Measurements from ENCODE around the gene AFG1L.
"Not testable (repeated sequence)": the region's sequence is repeated elsewhere in the genome, so short reads cannot be mapped to it uniquely, and the experiment has no call there.

Gene AFG1L

DNA sequence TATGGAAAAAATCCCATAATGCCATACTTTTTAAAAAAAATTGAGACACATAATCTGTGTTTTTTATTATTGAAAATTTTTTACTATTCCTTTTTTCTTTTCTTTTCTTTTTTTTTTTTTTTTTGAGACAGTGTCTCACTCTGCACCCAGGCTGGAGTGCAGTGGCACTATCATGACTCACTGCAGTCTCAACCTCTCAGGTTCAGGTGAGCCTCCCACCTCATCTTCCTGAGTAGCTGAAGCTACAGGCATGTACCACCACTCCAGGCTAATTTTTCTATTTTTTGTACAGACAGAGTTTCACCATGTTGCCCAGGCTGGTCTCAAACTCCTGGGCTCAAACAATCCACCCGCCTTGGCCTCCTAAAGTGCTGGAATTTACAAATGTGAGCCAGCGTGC lies 100.4 kb downstream of the AFG1L start:
- Mint-ChIP-seq H3K4me1 (ENCODE audit: low read depth) (no peaks in the 10 kb centered on the region), H3K4me3 (no peak overlapping the region), H3K36me3 (peaks cover 9% of the 10 kb centered on the region), H3K27me3 (no peaks in the 10 kb centered on the region), H3K27ac (no peak overlapping the region), H3K9me3 (ENCODE audit: low read depth) (no peaks in the 10 kb centered on the region)

DNA sequence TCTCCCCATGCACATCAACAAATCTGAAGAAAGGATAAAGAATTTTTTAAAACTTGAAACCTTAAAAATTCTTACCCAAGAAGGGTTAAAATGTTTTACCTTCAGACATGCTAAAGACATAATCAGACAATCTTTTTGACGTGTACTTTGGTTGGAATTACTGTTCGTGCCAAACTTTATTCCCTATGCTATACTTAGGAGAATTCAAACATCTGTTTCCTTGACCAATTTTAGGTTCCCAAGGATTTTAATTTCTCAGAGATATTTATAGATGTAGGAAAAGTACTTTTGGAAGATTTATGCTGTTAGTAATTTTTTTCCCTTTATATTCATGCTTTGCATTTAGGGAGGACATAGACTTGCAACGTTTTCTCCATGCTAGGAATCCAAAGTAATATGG lies 108.4 kb downstream of the AFG1L start:
- Mint-ChIP-seq H3K27me3 (no peaks in the 10 kb centered on the region), H3K4me1 (ENCODE audit: low read depth) (no peaks in the 10 kb centered on the region), H3K9me3 (ENCODE audit: low read depth) (no peaks in the 10 kb centered on the region), H3K36me3 (peaks cover 26% of the 10 kb centered on the region), H3K4me3 (no peak overlapping the region), H3K27ac (no peak overlapping the region)

DNA sequence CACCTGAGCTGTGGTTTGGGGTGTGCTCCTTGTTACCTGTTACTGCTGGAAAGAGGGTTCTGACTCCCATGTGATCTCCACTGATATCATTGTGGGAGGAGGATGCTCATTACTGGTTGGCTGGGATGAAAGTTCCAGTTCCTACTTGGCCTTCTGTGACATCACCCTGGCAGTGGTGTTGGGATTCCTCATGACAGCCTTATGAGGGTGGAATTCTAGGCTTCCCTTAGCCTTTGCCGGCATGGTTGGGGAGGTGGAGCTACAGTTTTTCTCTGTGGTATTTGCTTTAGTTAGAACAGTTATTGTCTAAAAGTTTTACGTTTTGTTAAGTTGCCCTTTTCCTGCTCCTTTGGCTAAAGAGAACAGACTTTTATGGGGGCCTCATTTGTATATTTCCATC lies 112.1 kb downstream of the AFG1L start:
- Mint-ChIP-seq H3K9me3 (ENCODE audit: low read depth) (peaks cover 2% of the 10 kb centered on the region), H3K4me3 (no peak overlapping the region), H3K27ac (no peak overlapping the region), H3K36me3 (peaks cover 30% of the 10 kb centered on the region), H3K4me1 (ENCODE audit: low read depth) (no peaks in the 10 kb centered on the region), H3K27me3 (no peaks in the 10 kb centered on the region)

DNA sequence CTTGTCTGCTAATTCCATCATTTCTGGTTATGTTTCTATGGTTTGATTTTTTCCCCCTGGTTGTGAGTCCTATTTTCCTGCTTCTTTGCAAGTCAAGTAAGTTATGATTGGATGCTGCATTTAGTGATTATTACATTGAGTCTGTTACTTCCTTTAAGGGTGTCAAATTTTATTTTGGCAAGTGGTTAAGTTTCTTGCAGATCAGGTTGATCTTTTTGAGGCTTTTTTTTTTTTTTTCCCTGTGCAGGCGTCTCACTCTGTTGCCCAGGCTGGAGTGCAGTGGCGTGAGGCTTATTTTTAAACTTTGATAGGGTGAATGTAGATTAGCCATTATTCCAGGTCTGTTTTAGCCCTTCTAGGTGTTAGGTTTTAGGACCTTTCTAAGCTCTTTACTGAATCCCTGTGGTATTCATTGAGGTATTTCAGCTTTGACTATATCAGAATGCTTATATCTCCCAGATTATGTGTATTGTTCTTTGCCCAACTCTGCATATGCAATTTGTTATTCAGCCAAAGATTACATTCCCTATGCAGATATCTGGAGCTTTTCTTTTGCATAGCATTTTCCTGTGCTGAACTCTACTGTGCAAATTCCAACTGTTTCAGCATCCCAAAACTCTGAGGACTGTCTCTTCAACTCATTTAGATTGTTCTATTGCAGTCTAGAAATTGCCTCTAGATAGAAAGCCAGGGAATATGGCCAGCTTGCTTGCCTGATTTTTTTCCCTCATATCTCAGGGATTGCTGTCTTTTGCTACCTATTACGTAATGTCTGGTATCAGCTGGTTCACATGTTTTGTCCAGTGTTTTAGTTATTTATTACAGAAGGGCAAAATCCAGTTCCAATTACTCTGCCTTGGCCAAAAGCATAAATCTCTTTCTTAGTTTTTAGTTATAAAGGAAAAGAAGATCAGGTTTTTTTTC lies 113.3 kb downstream of the AFG1L start:
- Mint-ChIP-seq H3K36me3 (peaks cover 33% of the 10 kb centered on the region), H3K4me1 (ENCODE audit: low read depth) (no peaks in the 10 kb centered on the region), H3K27ac (no peak overlapping the region), H3K9me3 (ENCODE audit: low read depth) (peaks cover 4% of the 10 kb centered on the region), H3K4me3 (no peak overlapping the region), H3K27me3 (no peaks in the 10 kb centered on the region)

DNA sequence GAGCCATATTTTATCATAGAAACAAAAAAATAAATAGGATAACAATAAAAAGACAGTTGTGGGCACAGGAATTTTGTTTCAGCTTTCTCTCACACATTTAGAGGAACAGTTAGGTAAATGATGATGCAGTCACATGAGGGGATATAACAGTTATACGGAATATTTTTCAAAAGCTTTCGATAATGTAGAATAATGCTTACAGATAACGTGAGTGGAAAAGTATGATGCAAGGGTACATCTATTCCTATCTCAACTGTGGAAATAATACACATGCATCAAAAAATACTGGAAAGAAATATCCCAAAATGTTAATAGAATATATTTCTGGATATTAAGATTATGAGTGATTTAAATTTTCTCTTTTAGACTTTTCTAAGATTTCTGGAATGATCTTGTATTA lies 114.0 kb downstream of the AFG1L start:
- Mint-ChIP-seq H3K27me3 (no peaks in the 10 kb centered on the region), H3K4me3 (no peak overlapping the region), H3K27ac (no peak overlapping the region), H3K36me3 (peaks cover 32% of the 10 kb centered on the region), H3K4me1 (ENCODE audit: low read depth) (no peaks in the 10 kb centered on the region), H3K9me3 (ENCODE audit: low read depth) (peaks cover 4% of the 10 kb centered on the region)

DNA sequence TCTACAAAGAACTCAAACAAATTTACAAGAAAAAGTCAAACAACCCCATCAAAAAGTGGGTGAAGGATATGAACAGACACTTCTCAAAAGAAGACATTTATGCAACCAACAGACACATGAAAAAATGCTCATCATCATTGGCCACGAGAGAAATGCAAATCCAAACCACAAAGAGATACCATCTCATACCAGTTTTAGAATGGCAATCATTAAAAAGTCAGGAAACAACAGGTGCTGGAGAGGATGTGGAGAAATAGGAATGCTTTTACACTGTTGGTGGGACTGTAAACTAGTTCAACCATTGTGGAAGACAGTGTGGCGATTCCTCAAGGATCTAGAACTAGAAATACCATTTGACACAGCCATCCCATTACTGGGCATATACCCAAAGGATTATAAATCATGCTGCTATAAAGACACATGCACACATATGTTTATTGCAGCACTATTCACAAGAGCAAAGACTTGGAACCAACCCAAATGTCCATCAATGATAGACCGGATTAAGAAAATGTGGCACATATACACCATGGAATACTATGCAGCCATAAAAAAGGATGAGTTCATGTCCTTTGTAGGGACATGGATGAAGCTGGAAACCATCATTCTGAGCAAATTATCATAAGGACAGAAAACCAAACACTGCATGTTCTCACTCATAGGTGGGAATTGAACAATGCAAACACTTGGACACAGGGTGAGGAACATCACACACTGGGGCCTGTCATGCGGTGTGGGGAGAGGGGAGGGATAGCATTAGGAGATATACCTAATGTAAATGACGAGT lies 121.4 kb downstream of the AFG1L start:
- H3K36me3 Mint-ChIP-seq; H3K4me1 Mint-ChIP-seq (ENCODE audit: low read depth); H3K27me3 Mint-ChIP-seq; H3K4me3 Mint-ChIP-seq; H3K9me3 Mint-ChIP-seq (ENCODE audit: low read depth); H3K27ac Mint-ChIP-seq: not testable (repeated sequence)

DNA sequence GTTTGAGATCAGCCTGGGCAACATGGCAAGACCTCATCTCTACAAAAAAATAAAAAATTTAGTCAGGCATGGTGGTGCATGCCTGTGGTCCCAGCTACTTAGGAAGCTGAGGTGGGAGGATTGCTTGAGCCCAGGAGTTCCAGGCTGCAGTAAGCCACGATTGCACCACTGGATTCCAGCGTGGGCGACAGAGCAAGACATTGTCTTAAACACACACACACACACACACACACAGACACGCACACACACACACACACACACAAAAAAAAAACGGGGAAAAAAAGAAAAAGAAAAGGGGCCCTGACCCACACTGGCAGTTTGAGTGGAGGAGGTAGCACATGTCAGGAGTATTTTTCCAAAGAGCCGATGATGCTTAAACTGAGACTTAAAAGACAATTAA lies 122.2 kb downstream of the AFG1L start:
- no peak overlapping the region for H3K4me3 Mint-ChIP-seq
- H3K9me3 Mint-ChIP-seq (ENCODE audit: low read depth) = peaks cover 2% of the 10 kb centered on the region
- H3K4me1 Mint-ChIP-seq (ENCODE audit: low read depth) = no peaks in the 10 kb centered on the region
- H3K36me3 Mint-ChIP-seq = peaks cover 4% of the 10 kb centered on the region
- no peak overlapping the region for H3K27ac Mint-ChIP-seq
- no peaks in the 10 kb centered on the region for H3K27me3 Mint-ChIP-seq

DNA sequence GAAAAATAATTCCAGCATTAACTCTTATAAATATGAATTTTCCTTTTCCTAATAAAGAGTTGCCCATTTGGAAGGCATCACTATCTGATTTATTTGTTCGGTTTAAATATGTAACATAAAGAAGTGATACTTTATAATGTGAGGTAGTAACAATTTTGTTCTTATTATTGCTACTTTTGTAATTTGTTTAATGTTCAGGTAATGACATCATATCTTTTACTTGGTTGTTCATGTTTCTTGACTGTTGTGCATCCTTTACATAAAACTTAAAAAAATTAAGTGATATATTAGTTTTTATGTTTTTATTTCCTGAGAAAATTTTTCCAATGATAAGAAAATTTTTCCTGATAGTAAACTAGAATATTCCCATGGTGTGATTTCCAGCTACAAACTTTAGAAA lies 124.6 kb downstream of the AFG1L start:
- Mint-ChIP-seq H3K36me3 (no peaks in the 10 kb centered on the region), H3K9me3 (ENCODE audit: low read depth) (no peaks in the 10 kb centered on the region), H3K27ac (no peak overlapping the region), H3K4me1 (ENCODE audit: low read depth) (no peaks in the 10 kb centered on the region), H3K27me3 (no peaks in the 10 kb centered on the region), H3K4me3 (no peak overlapping the region)

DNA sequence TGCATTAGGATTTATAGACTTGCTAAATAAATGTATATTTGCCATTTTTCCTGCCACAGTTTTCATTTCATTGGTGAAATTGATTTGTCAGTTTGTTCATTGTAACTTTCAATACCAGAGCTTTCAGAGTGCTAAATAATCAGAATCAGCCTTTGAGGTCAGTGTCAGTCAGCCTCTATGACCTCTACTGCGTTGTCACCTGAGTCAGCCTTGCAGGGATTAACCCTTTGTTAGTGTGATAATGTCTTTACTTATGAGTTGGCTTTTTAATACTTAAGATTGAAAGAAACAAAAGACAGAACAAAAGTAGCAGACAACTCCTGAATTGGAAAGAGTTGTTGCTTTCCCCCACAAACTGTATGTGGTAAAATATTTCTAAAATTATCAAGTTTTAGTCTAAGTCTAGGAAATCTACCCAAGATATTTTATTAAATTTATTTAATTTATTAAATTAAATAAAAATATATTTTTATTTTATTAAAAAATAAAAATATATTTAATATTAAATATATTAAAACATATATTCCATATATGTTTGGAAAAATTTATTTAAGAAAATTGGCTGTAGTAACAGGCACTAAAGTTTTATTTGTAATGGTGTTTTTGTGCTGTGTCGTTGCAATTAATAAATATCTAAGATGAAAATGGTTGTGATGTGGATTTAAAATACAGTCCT lies 125.2 kb downstream of the AFG1L start:
- H3K27ac Mint-ChIP-seq = no peak overlapping the region
- H3K4me1 Mint-ChIP-seq (ENCODE audit: low read depth) = no peaks in the 10 kb centered on the region
- H3K36me3 Mint-ChIP-seq = no peaks in the 10 kb centered on the region
- H3K27me3 Mint-ChIP-seq = no peaks in the 10 kb centered on the region
- H3K4me3 Mint-ChIP-seq = no peak overlapping the region
- H3K9me3 Mint-ChIP-seq (ENCODE audit: low read depth) = no peaks in the 10 kb centered on the region

DNA sequence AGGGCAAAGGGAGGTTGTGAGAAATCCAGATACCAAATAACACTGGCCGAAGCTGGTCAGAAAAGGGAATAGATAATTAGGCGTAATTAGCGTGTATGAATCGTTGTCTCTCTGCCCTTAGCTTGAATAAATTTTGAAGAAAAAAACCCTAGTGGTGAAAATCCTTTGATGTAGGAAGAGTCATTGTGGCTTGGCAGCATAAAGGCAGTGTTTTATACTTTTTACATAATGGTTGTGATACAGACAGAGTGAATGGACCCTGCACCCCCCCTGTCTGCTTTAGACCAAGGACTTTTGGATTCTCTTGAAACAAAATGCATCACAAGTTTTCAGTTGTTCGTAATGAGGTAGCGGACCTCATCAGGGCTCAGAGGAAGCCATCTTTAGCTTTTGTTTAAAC lies 126.5 kb downstream of the AFG1L start:
- Mint-ChIP-seq H3K4me1 (ENCODE audit: low read depth) (no peaks in the 10 kb centered on the region), H3K27ac (no peak overlapping the region), H3K9me3 (ENCODE audit: low read depth) (no peaks in the 10 kb centered on the region), H3K4me3 (no peak overlapping the region), H3K27me3 (no peaks in the 10 kb centered on the region), H3K36me3 (no peaks in the 10 kb centered on the region)

DNA sequence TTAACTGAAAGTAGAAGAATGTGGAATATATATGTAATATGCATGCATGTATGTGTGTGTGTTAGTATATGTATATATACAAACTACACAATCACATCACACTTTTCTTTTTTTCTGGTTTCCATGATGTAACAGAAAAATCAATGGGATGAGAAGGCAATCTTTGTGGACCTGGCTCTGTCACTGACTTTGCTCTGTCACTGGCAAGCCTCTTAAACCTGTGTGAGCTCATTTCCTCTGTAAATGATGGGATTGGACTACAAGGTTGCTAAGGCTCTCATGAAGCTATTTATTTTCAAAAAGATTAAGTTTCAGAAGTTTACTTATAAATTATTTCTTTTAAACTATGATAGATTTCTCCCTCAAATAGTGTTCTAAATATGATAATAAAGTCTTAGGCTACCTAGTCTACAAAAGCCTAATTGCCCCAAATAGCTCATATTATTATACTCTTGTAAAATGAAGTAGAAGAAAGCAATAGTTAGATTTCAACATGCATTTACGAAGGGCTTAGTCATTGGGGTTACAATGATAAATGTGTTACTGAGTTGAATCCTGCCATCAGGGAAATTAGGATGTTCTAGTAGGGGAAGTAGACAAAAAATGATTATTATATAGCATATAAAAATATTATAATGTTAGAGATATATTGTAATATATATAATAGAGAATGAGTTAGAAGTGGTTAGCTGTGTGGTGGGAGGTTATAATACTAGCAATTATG lies 129.3 kb downstream of the AFG1L start:
- no peaks in the 10 kb centered on the region for H3K9me3 Mint-ChIP-seq (ENCODE audit: low read depth)
- H3K4me3 Mint-ChIP-seq = no peak overlapping the region
- H3K4me1 Mint-ChIP-seq (ENCODE audit: low read depth) = no peaks in the 10 kb centered on the region
- H3K27ac Mint-ChIP-seq = no peak overlapping the region
- H3K27me3 Mint-ChIP-seq = no peaks in the 10 kb centered on the region
- H3K36me3 Mint-ChIP-seq = peaks cover 7% of the 10 kb centered on the region

DNA sequence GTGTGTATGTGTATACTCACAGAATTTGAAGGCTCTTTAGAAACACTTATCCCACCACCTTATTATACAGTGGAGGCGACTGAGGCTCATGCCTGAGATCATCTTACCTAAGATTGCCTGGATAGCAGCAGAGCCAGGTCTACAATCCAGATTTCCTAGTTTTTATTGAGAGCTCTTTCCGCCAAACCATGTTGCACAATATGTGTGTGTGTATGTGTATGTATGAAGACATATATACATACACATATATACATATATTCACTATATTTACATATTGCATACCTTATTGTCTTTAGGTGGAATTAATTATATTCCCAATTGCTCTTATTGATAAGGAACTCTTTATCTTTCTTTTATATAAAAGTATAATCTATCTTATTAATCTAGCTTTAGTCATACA lies 130.6 kb downstream of the AFG1L start:
- no peaks in the 10 kb centered on the region for H3K4me1 Mint-ChIP-seq (ENCODE audit: low read depth)
- no peak overlapping the region for H3K27ac Mint-ChIP-seq
- H3K27me3 Mint-ChIP-seq = no peaks in the 10 kb centered on the region
- H3K36me3 Mint-ChIP-seq = peaks cover 7% of the 10 kb centered on the region
- no peaks in the 10 kb centered on the region for H3K9me3 Mint-ChIP-seq (ENCODE audit: low read depth)
- no peak overlapping the region for H3K4me3 Mint-ChIP-seq

DNA sequence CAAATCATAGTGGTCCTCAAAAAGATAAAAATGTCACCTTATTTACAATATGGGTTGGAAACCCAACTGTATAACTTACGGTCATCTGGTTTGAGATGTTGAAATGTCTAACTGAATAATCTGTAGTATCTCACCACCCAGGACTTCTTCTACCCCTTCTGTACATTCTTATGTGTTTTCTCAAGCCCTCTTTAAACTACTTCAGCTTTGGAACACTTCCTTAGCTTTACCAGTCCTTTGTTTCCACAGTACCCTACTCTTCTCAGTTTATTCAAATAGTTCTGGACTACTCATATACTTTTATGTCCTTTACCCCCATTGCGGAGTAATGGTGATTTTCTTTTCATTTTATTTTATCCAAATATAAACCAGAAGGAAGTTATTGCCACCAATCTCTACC lies 137.3 kb downstream of the AFG1L start:
- peaks cover 4% of the 10 kb centered on the region for H3K4me1 Mint-ChIP-seq (ENCODE audit: low read depth)
- no peak overlapping the region for H3K4me3 Mint-ChIP-seq
- peaks cover 16% of the 10 kb centered on the region for H3K36me3 Mint-ChIP-seq
- no peaks in the 10 kb centered on the region for H3K9me3 Mint-ChIP-seq (ENCODE audit: low read depth)
- H3K27ac Mint-ChIP-seq = no peak overlapping the region
- no peaks in the 10 kb centered on the region for H3K27me3 Mint-ChIP-seq

DNA sequence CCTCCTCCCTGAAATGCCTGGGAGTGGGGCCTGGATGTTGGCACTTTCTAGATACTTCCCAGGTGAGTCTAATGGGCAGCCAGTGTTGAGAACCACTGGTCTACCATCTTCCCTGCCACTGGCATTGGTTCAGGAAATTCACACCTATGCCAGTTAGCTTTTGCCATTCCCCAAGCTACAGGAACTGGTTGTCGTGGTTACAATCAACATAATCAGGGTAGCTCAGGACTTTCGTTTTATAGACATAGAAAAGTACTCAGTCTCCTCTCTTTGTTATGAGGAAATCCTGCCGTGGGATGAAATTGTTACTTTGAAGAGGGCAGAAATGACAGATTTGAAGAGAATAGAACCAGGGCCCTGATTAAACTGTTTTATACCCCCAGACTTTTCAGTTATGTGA lies 137.9 kb downstream of the AFG1L start:
- peaks cover 16% of the 10 kb centered on the region for H3K36me3 Mint-ChIP-seq
- H3K4me3 Mint-ChIP-seq = no peak overlapping the region
- no peaks in the 10 kb centered on the region for H3K27me3 Mint-ChIP-seq
- no peak overlapping the region for H3K27ac Mint-ChIP-seq
- peaks cover 4% of the 10 kb centered on the region for H3K4me1 Mint-ChIP-seq (ENCODE audit: low read depth)
- no peaks in the 10 kb centered on the region for H3K9me3 Mint-ChIP-seq (ENCODE audit: low read depth)

DNA sequence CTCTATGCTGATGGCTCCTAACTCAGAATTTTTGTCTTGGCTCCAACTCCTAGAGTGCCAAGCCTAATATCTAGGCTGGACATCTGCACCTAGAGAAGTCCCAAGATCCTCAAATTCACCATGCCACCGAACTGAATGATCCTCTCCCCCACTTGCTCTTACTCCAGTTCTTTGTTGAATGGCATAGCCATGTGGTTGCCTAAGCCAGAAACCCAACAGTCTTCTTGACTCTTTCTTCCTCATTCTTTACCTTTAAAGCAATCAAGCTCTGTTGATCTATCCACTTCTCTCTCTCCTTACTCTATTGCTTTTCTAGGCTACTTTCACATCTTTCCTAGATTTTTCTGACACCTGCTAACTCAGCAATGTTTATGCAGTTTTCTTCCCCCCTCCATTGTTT lies 139.4 kb downstream of the AFG1L start:
- no peak overlapping the region for H3K27ac Mint-ChIP-seq
- no peaks in the 10 kb centered on the region for H3K27me3 Mint-ChIP-seq
- H3K4me3 Mint-ChIP-seq = no peak overlapping the region
- peaks cover 4% of the 10 kb centered on the region for H3K4me1 Mint-ChIP-seq (ENCODE audit: low read depth)
- peaks cover 10% of the 10 kb centered on the region for H3K36me3 Mint-ChIP-seq
- H3K9me3 Mint-ChIP-seq (ENCODE audit: low read depth) = no peaks in the 10 kb centered on the region

All from activated naive CD8-positive, alpha-beta T cell (primary cell).